ENCODE data around the gene TLL1. TPM values are rescaled to one million over a fixed set of nuclear protein-coding genes. Genes with fewer than 3 reads are reported as not detected.

The TLL1 gene
- polyA plus RNA-seq, 3 donors = 2.0 to 2.4 (median 2.1) TPM

DNA sequence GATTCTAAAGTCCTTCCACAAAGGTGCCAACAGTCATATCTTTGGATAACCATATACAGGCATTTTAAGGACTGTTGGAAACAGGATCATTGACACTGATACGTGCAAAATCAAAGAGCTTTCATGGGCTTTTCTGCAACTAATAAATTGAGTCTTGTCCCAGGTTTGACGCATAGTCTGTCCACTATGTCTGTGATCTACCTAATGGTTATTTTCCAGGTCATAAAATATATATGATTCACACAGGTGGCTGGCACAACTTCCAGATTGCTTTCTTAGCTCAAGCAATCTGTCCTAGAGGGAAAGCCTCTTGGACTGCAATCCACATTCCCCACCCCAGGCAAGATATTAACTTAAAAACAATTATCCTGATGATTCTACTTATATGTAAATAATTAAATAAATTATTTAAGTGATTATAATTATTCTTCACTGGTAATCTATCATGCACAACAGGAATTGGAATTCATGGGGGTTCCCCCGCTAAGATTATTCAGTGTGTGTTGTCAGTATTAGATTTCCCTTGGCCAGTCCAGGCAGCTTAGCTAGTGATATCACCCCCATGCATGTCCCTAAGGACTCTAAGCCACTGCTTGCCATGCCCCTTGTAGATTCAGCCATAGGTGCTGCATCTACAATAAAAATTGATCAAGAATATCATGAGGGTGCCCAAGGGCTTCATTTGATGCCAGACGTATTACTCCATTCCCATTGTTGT lies 97.8 kb downstream of the TLL1 start:
- no peak for DNase-seq (ENCODE audit: low read depth in 3 of 3, low spot score in 2 of 3)

DNA sequence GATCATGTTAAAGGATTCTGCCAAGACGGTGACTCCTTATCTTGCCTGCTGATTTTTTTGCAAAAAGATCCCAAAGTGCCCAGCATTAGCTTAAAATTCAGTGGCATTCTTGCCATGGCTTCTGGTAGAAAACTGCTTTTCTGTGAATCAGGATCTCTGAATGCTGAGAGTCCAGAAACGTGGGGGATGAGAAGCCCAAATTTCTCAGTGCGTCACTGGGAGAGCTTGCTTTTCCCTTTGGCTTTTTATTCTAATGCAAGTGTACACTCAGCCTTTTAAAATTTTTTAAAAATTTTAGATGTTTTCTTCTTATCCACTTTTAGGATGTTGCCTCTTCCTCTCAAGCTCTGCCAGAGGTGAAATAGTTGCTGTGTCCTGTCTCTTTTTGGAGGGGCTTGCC lies 98.4 kb downstream of the TLL1 start:
- DNase-seq (ENCODE audit: low read depth in 3 of 3, low spot score in 2 of 3) = no peak

DNA sequence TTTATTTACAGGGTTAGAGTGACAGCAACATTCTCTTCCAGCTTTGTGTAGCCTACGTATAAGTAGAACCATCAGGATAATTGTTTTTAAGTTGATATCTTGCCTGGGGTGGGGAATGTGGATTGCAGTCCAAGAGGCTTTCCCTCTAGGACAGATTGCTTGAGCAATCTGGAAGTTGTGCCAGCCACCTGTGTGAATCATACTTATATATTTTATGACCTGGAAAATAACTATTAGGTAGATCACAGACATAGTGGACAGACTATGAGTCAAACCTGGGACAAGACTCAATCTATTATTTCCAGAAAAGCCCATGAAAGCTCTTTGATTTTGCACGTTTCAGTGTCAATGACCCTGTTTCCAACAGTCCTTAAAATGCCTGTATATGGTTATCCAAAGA lies 98.9 kb downstream of the TLL1 start:
- no peak for DNase-seq (ENCODE audit: low read depth in 3 of 3, low spot score in 2 of 3)

DNA sequence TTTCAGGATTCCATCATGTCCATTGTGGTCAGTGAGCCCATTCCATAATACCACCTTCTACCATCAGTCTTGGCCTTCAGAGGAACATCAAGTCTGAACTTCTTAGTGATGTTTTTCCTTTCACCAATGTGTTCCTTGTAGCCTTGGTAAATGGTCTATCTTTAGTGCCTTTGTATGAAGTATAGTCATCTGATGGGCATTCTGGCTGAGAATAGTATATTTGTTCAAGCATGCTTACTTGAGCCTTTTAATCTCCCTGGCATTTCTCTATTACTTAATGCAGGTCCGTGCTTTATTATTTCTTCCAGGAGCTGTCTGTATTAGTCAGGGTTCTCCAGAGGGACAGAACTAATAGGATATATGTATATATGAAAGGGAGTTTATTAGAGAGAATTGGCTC lies 99.7 kb downstream of the TLL1 start:
- no peak for DNase-seq (ENCODE audit: low read depth in 3 of 3, low spot score in 2 of 3)

DNA sequence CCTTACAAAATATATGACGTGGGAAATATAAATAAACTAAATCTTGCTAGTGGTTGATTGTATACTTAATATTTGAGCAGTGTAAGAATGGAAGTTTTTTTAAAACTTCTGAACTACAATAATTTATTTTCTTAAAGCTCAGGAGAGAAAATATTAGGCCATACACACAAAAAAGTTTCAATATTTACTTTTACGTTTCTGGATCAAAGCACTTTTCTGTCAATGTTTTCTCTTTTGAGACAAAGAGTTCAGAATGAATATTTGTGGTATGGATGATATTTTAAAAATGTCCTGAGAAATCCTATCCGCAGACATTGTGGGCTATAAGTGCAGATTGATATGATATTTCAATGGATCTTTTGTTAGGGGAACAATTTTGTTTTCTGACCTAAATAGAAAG lies 109.9 kb downstream of the TLL1 start:
- no peak for DNase-seq (ENCODE audit: low read depth in 3 of 3, low spot score in 2 of 3)

DNA sequence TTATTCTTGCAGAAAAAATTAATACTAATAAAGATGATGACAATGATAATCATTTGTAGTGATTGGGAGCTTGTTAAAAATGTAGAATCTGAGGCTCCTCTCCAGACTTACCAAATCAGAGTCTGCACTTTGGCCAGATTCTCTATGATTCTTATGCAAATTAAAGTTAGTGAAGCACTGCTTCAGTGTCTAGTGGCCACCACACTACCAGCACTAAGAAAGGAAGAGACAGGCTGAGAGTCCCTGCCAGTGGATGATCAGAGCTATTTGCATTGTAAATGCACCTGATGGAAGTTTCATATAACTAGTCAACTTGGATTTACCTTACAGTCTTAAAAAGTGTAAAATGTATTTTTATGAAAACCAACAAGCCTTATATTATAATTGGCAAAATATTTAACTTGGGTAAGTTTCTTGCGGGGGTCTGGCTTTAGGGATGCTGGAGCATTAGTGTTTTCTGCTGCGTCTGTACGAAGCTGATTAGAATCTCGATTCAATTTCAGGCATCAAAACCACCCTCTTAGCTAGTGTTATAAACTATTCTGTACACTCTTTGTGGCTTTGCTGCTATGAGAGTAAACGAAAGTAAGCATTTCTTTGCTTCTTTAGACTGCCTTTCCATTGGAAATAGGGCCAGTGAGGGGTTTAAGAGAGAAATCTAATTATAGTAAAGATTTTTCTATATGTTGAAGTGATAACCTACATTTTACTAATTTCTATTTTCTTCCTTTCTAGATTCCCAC lies 114.1 kb downstream of the TLL1 start:
- no peak for DNase-seq (ENCODE audit: low read depth in 3 of 3, low spot score in 2 of 3)

DNA sequence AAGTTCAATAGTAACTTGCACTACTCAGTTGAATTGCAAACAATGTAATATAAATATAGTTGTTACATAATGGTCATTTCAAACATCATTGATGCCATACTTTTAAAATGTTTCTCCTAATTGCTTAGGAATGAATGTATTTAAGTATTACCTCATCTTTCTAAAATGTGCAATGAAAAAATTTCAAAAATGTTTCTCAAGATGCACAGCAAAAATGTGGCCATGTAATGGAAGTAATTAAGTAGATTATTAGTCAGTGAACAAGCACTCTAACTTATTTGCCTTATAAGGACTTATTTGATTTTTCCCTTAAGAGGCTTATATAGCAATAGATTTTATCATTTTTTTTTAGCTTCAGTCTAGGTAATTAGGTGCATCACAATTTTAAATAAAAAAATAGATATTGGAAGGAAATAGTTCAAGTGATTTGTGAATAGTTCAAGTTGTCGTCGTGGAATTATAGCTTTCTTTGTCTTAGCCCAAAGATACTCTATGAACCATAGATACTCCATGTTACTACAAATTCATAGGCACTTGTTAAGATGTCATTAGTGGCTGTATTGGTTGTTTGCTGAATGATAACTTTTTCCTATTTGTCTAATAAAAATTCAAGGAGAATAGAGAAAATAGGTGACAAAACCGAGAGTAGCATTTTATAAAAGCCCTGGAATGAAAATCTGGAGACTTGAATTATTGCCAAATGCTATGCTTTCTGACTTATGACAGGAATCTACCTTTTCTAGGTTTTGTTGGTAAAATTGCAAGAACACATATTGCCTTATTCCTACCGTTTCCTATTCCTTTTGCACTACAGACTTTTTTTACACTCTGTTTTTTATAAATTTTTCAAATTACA lies 118.5 kb downstream of the TLL1 start:
- no peak for DNase-seq (ENCODE audit: low read depth in 3 of 3, low spot score in 2 of 3)

DNA sequence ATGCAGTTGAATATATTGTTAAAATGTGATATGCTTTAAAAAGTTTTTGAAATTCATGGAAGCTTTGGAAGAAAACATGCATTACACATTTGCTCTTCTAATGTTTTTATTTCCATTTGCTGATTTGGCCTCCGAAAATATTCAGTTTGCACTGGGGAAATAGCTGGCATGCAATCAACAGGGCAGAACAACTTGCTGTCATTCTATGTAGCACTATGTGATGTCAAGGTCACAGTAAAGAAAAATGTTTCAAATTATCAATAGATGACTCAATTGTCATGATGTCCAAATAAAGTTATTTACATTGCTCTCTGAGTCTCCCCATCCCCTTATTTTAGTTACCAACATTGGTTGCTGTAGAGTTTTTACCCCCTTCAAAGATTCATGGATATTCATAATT lies 119.2 kb downstream of the TLL1 start:
- no peak for DNase-seq (ENCODE audit: low read depth in 3 of 3, low spot score in 2 of 3)

DNA sequence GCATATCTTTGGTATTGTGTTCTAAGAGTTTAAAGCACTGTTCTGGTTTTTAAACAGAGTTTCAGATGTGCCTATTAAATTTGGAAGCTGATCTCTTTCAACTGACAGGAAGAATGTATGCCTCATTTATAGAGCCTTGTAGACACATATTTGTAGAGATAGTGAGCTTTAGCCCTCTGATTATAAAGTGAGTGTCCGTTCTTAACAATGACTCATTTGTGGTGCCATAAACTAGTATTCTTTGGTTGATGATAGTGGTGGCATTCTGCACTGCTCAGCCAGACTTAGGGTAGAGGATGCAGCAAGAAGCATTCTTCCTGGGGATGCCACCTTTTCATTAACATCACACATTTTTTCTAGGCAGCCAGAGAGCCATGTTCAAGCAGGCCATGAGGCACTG lies 121.7 kb downstream of the TLL1 start:
- no peak for DNase-seq (ENCODE audit: low read depth in 3 of 3, low spot score in 2 of 3)

DNA sequence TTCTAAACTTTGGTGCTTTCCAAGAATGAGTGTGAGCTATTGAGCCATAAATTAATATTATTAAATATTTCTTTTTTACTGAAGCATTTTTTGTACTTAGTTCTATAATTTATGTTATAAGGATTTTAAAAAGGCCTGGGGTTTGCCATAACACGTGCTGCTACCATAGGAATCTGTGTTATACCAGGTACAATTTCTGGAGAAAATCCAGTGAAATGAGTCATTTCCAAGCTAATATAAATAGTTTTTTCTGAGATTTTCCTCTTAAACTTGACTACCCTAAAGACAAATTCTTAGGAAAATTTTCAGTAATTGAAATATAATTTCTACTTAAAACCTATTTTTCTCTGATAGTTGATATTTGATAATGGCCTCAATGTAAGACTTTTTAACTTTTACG lies 130.8 kb downstream of the TLL1 start:
- DNase-seq (ENCODE audit: low read depth in 3 of 3, low spot score in 2 of 3) = no peak

DNA sequence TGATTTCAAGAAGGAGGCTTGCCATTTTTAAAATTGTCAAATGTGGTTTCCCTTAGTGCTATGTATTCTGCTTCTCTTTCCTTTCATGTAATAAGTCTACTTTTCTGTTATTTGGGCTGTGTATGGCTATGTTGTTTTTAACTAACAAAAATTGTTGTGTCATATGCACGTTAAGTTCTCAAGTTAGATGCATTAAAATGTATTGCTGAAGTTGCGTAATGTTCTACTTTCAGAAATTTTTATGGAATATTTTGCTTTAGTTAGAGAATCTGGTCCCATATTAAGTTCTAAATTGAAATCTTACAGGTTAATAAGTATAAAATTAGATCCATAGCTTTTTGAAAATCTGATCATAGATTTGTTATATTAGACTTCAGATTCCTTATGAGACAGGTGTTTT lies 133.2 kb downstream of the TLL1 start:
- DNase-seq (ENCODE audit: low read depth in 3 of 3, low spot score in 2 of 3) = no peak

DNA sequence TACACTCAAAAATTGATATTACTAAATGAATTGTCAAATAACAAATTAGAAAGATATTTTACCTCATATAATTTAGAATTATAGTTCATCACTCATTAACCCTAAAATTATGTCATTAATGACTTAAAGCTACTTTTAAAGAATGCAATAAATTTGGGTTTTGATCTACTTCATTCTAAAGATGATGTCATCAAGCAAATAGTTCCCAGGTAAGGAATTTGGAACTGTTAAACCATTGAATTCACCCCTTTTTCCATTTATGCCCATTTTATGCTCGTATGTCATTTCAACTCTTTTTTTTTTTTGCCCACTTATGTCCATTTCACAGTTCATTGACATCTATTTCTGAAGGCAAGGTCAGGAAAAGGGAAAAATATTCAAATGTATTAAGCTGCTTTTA lies 135.5 kb downstream of the TLL1 start:
- DNase-seq (ENCODE audit: low read depth in 3 of 3, low spot score in 2 of 3) = no peak

DNA sequence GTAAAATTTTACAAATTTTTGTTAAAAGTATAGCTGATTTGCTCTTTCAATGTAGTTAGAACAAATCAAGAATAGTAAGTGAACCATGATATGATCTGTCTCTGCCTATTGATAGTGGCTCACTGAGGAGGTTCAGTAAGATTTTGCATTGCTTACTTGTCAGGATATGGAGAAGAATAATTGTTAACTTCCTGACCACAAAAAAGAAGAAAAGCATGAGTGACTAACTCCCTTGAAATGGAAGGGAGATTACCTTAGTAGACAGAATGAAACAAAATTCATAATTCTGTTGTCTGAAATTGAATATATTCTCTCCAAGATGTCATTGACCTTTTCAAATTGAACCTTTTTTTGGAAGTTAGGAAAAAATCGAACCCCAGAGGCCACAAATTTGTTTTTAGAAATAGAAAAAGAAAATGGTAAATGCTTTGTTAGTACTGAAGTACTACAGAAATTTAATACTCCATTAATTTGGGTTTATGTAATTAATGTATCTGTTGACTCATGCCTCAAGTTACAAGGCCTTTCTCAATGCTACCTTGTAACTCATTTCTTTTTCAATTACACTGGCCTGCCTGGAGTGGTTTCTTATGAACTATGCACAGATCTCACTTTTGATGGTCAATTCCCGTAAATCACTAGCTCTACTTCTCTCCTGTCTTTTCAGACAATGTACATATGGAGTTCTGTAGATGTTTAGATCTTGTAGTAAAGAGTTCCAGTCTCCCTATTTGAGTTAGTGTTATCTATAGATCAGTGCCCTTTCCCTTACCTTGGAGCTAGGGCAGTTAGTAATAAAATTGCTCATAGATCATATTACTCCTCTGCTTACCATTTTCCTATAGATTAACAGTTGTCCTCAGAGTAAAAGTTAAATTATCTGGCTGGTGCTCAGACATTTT lies 139.3 kb downstream of the TLL1 start:
- DNase-seq (ENCODE audit: low read depth in 3 of 3, low spot score in 2 of 3) = no peak

DNA sequence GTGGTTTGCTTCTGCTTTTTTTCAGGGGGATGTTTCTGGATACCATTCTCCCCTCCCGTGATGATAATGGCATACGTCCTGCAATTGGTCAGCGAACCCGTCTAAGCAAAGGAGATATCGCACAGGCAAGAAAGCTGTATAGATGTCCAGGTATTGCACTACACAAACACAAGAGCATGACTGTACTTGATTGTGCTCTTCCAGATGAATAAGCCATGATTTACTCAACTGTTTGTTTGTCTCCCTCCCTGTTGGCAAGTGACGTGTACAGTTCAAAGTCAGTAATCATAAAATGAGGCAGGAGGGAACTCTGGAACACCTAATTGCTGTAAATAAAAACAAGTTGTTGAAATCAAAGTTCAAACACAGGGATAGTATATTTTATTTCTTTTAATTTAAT lies 141.4 kb downstream of the TLL1 start:
- DNase-seq (ENCODE audit: low read depth in 3 of 3, low spot score in 2 of 3) = no peak

DNA sequence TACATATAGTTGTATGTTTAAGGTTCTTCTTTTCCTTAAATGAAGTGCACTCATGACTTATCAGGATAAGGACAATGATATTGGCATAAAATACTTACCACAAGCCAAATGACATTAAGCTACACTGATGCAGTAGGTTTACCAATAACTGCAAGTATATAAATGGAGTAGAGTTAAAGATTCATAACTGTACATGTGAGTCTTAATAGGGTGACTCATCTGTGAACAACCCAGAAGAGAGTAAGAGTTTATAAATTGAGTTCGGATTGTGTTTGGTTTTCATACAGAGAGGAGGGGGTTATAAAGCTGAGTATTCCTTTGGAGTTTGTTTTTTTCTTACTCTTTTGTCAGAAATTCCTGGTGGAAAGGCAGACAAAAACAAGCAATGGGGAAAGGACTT lies 144.8 kb downstream of the TLL1 start:
- DNase-seq (ENCODE audit: low read depth in 3 of 3, low spot score in 2 of 3) = no peak

DNA sequence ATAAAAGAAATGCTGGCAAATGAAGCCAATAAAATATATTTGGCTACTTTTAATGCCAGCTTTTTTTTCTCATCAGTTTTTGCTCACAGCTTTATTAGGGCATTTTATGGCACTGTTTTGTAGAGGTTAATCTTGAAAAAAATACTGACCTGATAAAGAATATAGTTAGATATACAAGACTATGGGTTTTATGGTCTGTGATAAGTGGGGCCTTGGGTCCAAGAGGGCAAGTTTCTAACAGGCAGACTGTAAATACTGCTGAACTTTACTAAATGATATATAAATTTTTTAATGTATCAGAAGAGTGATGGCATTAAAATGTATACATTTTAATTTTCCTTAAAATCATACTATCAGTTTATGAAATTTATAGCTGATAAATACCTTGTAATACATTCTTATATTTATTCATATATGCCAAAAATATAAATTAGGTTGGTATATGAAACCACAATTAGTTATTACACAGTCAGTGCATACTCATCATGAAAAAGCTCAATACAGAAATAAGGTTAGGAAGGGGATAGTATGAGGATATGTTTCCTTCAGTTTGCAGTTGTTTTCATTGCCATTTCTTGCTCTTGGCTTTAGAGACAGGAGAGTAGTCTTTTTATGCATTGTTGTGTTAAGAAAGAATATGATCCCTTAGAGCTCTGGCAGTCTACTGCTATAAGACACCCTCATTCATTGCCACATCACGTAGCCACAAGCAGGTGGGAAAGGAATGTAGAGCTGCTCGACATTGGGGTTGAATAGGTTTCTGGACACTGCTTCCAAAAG lies 146.6 kb downstream of the TLL1 start:
- no peak for DNase-seq (ENCODE audit: low read depth in 3 of 3, low spot score in 2 of 3)

DNA sequence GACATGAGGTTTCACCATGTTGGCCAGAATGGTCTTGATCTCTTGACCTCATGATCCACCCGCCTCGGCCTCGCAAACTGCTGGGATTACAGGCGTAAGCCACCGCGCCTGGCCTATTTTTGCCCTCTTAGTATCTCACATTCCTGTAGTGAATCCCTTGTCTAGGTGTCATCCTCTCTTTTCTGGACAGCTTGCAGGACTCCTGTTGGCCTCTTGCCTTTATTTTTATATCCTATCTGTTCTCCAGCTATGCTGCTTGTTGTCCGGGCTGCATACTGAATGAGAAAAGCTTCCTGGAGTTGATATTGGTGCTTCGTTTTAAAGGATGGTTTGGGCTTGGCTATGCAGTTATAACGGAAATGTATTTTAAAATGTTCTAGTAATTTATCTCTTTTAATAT lies 148.6 kb downstream of the TLL1 start:
- no peak for DNase-seq (ENCODE audit: low read depth in 3 of 3, low spot score in 2 of 3)

DNA sequence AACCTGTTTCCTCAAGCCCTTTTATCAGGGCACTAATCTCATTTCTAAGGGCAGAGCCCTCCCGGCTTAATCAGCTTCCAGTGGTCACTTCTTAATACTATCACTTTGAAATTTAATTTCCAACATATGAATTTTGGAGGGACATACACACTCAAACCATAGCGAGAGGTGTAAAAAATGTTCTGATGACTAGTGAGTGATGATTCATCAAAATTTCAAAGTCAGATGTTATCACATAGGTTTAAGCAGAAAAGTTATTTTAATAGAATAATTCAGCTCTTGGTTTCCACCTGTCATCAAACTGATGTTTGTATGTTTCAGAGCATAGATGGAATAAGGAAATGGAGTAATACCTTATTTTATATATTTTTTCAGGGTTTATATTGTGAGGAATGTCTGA lies 161.9 kb downstream of the TLL1 start:
- DNase-seq (ENCODE audit: low read depth in 3 of 3, low spot score in 2 of 3) = no peak

DNA sequence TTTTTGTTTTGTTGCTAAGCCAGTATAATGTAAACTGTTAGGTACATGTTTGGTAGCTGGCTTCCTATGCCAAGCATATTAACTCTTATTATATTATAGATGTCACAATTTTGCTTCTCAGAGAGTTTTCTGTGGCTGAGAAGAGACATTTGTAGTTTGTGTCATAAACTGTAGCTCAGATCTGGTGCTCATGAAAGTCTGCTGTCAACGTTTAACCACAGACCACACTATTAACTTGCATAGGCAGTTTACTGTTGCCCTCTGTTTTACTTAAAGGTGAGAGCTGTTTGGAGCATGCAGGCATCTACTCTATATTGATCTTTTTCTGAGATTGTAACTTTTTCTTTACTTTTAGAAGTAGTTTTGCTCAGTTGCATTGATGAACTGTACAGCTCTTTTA lies 166.8 kb downstream of the TLL1 start:
- no peak for DNase-seq (ENCODE audit: low read depth in 3 of 3, low spot score in 2 of 3)

DNA sequence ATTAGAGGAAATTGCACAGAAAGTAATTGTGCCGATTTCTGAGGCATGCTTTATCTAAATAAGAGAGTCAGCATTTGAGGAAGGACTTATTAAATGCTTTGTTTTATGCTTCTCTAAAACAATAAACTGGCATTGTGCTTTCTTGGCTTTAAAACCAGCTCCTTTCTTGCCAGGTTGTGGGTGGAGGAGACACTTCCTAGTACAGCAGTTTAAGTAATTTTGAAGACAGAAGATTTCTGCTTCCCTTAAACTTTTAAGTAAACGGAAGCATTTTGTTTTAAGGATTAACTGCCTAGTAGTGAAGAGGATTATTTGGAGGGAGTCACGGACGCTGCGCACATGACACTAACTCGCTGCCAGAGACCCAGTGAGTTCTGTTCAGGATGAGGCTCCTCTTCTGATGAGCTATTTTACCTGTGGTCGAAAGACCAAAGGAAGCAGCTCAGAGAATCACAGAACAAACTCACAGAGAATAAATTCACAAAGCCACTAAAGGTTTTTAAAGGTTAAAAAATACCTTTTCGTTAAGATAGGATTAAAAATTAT lies 169.5 kb downstream of the TLL1 start:
- DNase-seq (ENCODE audit: low read depth in 3 of 3, low spot score in 2 of 3) = no peak

All from right renal cortex interstitium (tissue), 3 donors.